HepG2 (cell line): ENCODE data around the gene COPZ2. TPM values are rescaled to one million over a fixed set of nuclear protein-coding genes. Genes with fewer than 3 reads are reported as not detected.

Source experiments
- ATF7-NPFF ChIP-seq: sonication (generic); formaldehyde crosslinking; IDR thresholded peaks from 2 replicates; pipeline ENCODE4 v1.8.1; 2023; ENCODE audit warnings: mild to moderate bottlenecking, low read depth, missing genetic modification reagents, moderate library complexity
- HCFC1 ChIP-seq: fragments of 150-350 bp; IDR thresholded peaks from 2 replicates; pipeline ENCODE4 v1.6.1; 2014; ENCODE audit warnings: low read depth, low read length
- KAT2B ChIP-seq: fragments of 150-350 bp; IDR thresholded peaks from 2 replicates; pipeline ENCODE4 v1.6.1; 2014; ENCODE audit warnings: low read depth, low read length, borderline replicate concordance
- MIXL1 ChIP-seq: IDR thresholded peaks from 2 replicates; pipeline ENCODE4 v1.6.1; 2016
- PAF1 ChIP-seq: IDR thresholded peaks from 2 replicates; pipeline ENCODE4 v1.6.1; 2016; ENCODE audit warnings: missing genetic modification reagents, missing compliant biosample characterization
- RFXANK ChIP-seq: IDR thresholded peaks from 2 replicates; pipeline ENCODE4 v1.6.1; 2016
- SMAD1 ChIP-seq: sonication (generic); formaldehyde crosslinking; IDR thresholded peaks from 2 replicates; pipeline ENCODE4 v1.4.0; 2020; ENCODE audit warnings: missing genetic modification reagents, low read depth, mild to moderate bottlenecking, borderline replicate concordance
- SYNCRIP ChIP-seq: fragments of 200-400 bp; formaldehyde crosslinking; IDR thresholded peaks from 2 replicates; pipeline ENCODE4 v1.6.1; 2018; ENCODE audit warnings: mild to moderate bottlenecking, low read depth, low read length; ENCODE audit not compliant: insufficient read depth
- TSC22D2 ChIP-seq: sonication (generic); formaldehyde crosslinking; IDR thresholded peaks from 2 replicates; pipeline ENCODE4 v1.5.1; 2020; ENCODE audit warnings: missing genetic modification reagents, mild to moderate bottlenecking, borderline replicate concordance
- ZNF275 ChIP-seq: sonication (generic); formaldehyde crosslinking; IDR thresholded peaks from 2 replicates; pipeline ENCODE4 v1.8.0; 2022; ENCODE audit warnings: missing genetic modification reagents, mild to moderate bottlenecking, inconsistent platforms, borderline replicate concordance
- ZNF326 ChIP-seq: sonication (generic); formaldehyde crosslinking; IDR thresholded peaks from 2 replicates; pipeline ENCODE4 v1.4.0; 2020; ENCODE audit warnings: missing genetic modification reagents, borderline replicate concordance
- ZNF331 ChIP-seq: sonication (generic); formaldehyde crosslinking; IDR thresholded peaks from 2 replicates; pipeline ENCODE4 v1.4.0; 2020; ENCODE audit warnings: missing genetic modification reagents
- ZNF646 ChIP-seq: sonication (generic); formaldehyde crosslinking; IDR thresholded peaks from 2 replicates; pipeline ENCODE4 v1.9.0; 2021; ENCODE audit warnings: mild to moderate bottlenecking, missing genetic modification reagents
- ZNF678 ChIP-seq: sonication (generic); formaldehyde crosslinking; IDR thresholded peaks from 2 replicates; pipeline ENCODE4 v1.4.0; 2020; ENCODE audit warnings: mild to moderate bottlenecking, missing genetic modification reagents
- ZNF687 ChIP-seq: sonication (generic); formaldehyde crosslinking; IDR thresholded peaks from 2 replicates; pipeline ENCODE4 v1.5.1; 2020; ENCODE audit warnings: mild to moderate bottlenecking, missing genetic modification reagents, moderate library complexity
- ZNF740 ChIP-seq: sonication (generic); formaldehyde crosslinking; IDR thresholded peaks from 2 replicates; pipeline ENCODE4 v1.4.0; 2020; ENCODE audit warnings: missing genetic modification reagents
- ZSCAN30 ChIP-seq: sonication (generic); formaldehyde crosslinking; IDR thresholded peaks from 2 replicates; pipeline ENCODE4 v1.5.0; 2020; ENCODE audit warnings: mild to moderate bottlenecking, missing genetic modification reagents
- polyA plus RNA-seq, 8 experiments: library from polyadenylated mRNA; depleted of rRNA in 3 of 8; stranded (reverse) in 7 of 8; unstranded in 1 of 8; fragments of >200 nt; fragmentation: Illumina TruSeq in 4 of 8; extraction: Trizol in 4 of 8; gene quantifications; 2 replicates each; pipeline versions ENCODE4 v1.2.1 to v1.2.3, GENCODE V29; 2011 to 2016; ENCODE audit warnings: low read depth in 4 of 8, missing spikeins in 1 of 8, mixed read lengths in 1 of 8; ENCODE audit not compliant: insufficient read depth in 1 of 8
- total RNA-seq, 5 experiments: library from RNA; depleted of rRNA; stranded (reverse); fragments of >200 nt; fragmentation: Illumina TruSeq; extraction: Trizol; gene quantifications; 2 replicates each; pipeline ENCODE4 v1.2.3, GENCODE V29; 2016; ENCODE audit warnings: low read depth in 1 of 5

The COPZ2 gene
- total and polyA plus RNA-seq, 2 of the 13 experiments (the other 11 are each of a cell fraction or from before 2014, with no cell fraction given) = 0.61 to 1.5 TPM

GRCh38 chr17:48047741-48048383 lies 10.3 kb upstream of the COPZ2 start, which contains the start of gene NFE2L1 (continued):
- 0 out of 2 replicates have a peak, but pooled peaks have one; percentile 83 for TF ChIP-seq ZNF678 (CRISPR knock-in tag)
- no peak for TF ChIP-seq RFXANK (CRISPR knock-in tag)
- TF ChIP-seq ZNF275 = peak; percentile 98; the same call in 1 of the 2 replicates
- TF ChIP-seq ZNF740 = no peak; the same call in 1 of the 2 replicates
- TF ChIP-seq ZNF326 (CRISPR knock-in tag) = no peak
- no peak for TF ChIP-seq KAT2B
- no peak for TF ChIP-seq SYNCRIP
- 0 out of 2 replicates have a peak, but pooled peaks have one; percentile 22 for TF ChIP-seq SMAD1
- TF ChIP-seq PAF1 = no peak
- no peak for TF ChIP-seq ATF7-NPFF (CRISPR knock-in tag)
- peak; percentile 69 for TF ChIP-seq MIXL1
- TF ChIP-seq ZNF687 (CRISPR knock-in tag) = peak; percentile 98
- TF ChIP-seq ZSCAN30 (CRISPR knock-in tag) = no peak
- TF ChIP-seq TSC22D2 (CRISPR knock-in tag) = no peak
- TF ChIP-seq ZNF331 (CRISPR knock-in tag) = peak; percentile 67; the same call in 1 of the 2 replicates
- TF ChIP-seq HCFC1 = 0 out of 2 replicates have a peak, but pooled peaks have one; percentile 10
- no peak for TF ChIP-seq ZNF646
